Measurements from ENCODE around the gene CDCP2. TPM values are rescaled to one million over a fixed set of nuclear protein-coding genes. Genes with fewer than 3 reads are reported as not detected.
"Not testable (repeated sequence)": the region's sequence is repeated elsewhere in the genome, so short reads cannot be mapped to it uniquely, and the experiment has no call there.

Gene CDCP2
- total and polyA plus RNA-seq, 2 of the 8 experiments (the other 6 are each of a cell fraction or from before 2014, with no cell fraction given): not detected

DNA sequence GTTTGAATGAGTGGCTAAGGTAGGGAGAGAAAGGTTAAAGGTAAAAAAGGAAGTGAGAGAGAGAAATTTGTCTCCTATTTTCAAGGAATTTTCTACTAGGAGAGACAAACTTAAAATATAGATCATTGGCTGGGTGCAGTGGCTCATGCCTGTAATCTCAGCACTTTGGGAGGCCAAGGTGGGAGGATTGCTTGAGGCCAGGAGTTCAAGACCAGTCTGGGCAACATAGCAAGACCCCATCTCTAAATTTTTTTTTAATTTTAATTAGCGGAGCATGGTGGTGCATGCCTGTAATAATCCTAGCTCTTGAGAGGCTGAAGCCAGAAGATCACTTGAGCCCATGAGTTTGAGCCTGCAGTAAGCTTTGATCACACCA, 58.1 kb downstream of the CDCP2 start:
- DNase-seq (ENCODE audit: low read depth in 1 of 2, low spot score in 2 of 2); H2AK5ac ChIP-seq (ENCODE audit: low read depth, low read length); H3K27ac ChIP-seq (ENCODE audit: low read depth, low read length); H3K9me3 ChIP-seq (ENCODE audit: insufficient read depth in 2 of 2, low read depth in 1 of 2, low read length in 1 of 2); H3K4me3 ChIP-seq (ENCODE audit: extremely low read depth in 1 of 4, insufficient read depth in 2 of 4, low read depth in 3 of 4, low read length in 4 of 4); H2AFZ ChIP-seq (ENCODE audit: low read length); H4K91ac ChIP-seq (replicated peaks; ENCODE audit: insufficient read length, low read length); H4K20me1 ChIP-seq (replicated peaks in 1 of 2; ENCODE audit: control insufficient read depth in 1 of 2, insufficient read depth in 2 of 2, low read length in 2 of 2); FAIRE-seq; H3K79me1 ChIP-seq (ENCODE audit: low read depth, low read length); H3K9ac ChIP-seq (replicated peaks in 1 of 4; ENCODE audit: extremely low read depth in 1 of 4, low read depth in 3 of 4, low read length in 3 of 4); H3K4ac ChIP-seq (replicated peaks; ENCODE audit: insufficient read length, low read depth, low read length); H3K18ac ChIP-seq (ENCODE audit: extremely low read depth, low read length); H4K5ac ChIP-seq (ENCODE audit: insufficient read length, low read depth, low read length); H3K56ac ChIP-seq (replicated peaks; ENCODE audit: insufficient read length, low read depth, low read length); H3K79me2 ChIP-seq (ENCODE audit: control insufficient read depth in 1 of 2, insufficient read depth in 2 of 2, low read length in 2 of 2); H3K4me2 ChIP-seq (ENCODE audit: insufficient read depth in 1 of 2, low read depth in 2 of 2, low read length in 2 of 2); POLR2A ChIA-PET (ENCODE audit: partially characterized antibody); H3K23ac ChIP-seq (ENCODE audit: insufficient read length); H3K14ac ChIP-seq (ENCODE audit: insufficient read length); H2BK20ac ChIP-seq (ENCODE audit: low read length); H3K4me1 ChIP-seq (replicated peaks in 1 of 4; ENCODE audit: control insufficient read depth in 3 of 4, insufficient read depth in 4 of 4, low read length in 3 of 4); H3K27me3 ChIP-seq (replicated peaks in 1 of 4; ENCODE audit: control insufficient read depth in 3 of 4, extremely low read depth in 1 of 4, insufficient read depth in 3 of 4, low read length in 3 of 4); H2BK5ac ChIP-seq (ENCODE audit: low read depth, low read length); H3K36me3 ChIP-seq (ENCODE audit: control insufficient read depth in 2 of 4, insufficient read depth in 4 of 4, low read length in 3 of 4); H2BK120ac ChIP-seq (replicated peaks; ENCODE audit: low read depth, low read length); H2BK15ac ChIP-seq (ENCODE audit: low read length); H4K8ac ChIP-seq (ENCODE audit: extremely low read depth, insufficient read depth, low read length); H3K23me2 ChIP-seq (ENCODE audit: low read depth, low read length); H2BK12ac ChIP-seq (ENCODE audit: low read depth, low read length): not testable (repeated sequence)
- CTCF ChIA-PET (ENCODE audit: partially characterized antibody): interaction anchor here (1.5 kb wide), 3 partner anchors 9 to 28 kb away, joined by 3 to 5 read pairs (median 3); no protein-coding TSS in a partner anchor
- 94% methylated on average over 1 of the region's 1 CpG; no CpG with 5 or more reads in 1 of the 2 experiments for WGBS, 2 experiments (ENCODE audit: extremely low coverage in 1 of 2, insufficient coverage in 1 of 2, insufficient read length in 1 of 2, insufficient replicate concordance in 2 of 2, low coverage in 1 of 2, low lambda C conversion rate in 2 of 2, missing lambda C conversion rate in 1 of 2)

Measured in H1 (cell line).